Esophagus squamous epithelium (tissue), 5 donors: ENCODE data around the gene FURIN. TPM values are rescaled to one million over a fixed set of nuclear protein-coding genes. Genes with fewer than 3 reads are reported as not detected.

Source experiments
- DNase-seq: peaks from one replicate; lab custom pipeline; 2025; lab: John Stamatoyannopoulos, UW
- H3K27ac ChIP-seq, 4 donors: fragments of 200-600 bp; sonication (generic); one replicate each; pipeline ENCODE4 v1.5.1; 2016 to 2019; ENCODE audit warnings: mild to moderate bottlenecking in 1 of 4
- H3K27me3 ChIP-seq, 4 donors: fragments of 200-600 bp; sonication (generic); 1 replicate in 3 of 4; 2 replicates in 1 of 4; pipeline versions ENCODE4 v1.5.1 to v1.6.0; 2017 to 2021; ENCODE audit warnings: antibody characterized with exemption in 1 of 4
- H3K36me3 ChIP-seq, 3 donors: fragments of 200-600 bp; sonication (generic); one replicate each; pipeline ENCODE4 v1.5.1; 2016 to 2019
- H3K4me1 ChIP-seq, 3 donors: fragments of 200-600 bp; sonication (generic); one replicate each; pipeline ENCODE4 v1.5.1; 2017 to 2019
- H3K4me3 ChIP-seq, 4 donors: fragments of 200-600 bp; sonication (generic); 1 replicate in 3 of 4; 2 replicates in 1 of 4; pipeline ENCODE4 v1.5.1; 2016 to 2019; ENCODE audit warnings: mild to moderate bottlenecking in 2 of 4, moderate library complexity in 1 of 4
- H3K9me3 ChIP-seq, 3 donors: fragments of 200-600 bp; sonication (generic); one replicate each; pipeline ENCODE4 v1.5.1; 2016 to 2019
- POLR2A ChIP-seq, 4 donors: fragments of 450-650 bp; IDR thresholded peaks; one replicate each; pipeline ENCODE4 v1.6.1; 2017; ENCODE audit warnings: antibody characterized with exemption in 4 of 4, mild to moderate bottlenecking in 4 of 4, moderate library complexity in 3 of 4
- WGBS, 2 donors: methylation state at CpG; one replicate each; pipeline ENCODE4 v1.1.5; 2018; 5-methylcytosine and 5-hydroxymethylcytosine counted together
- intact Hi-C: fragments of 100-400 bp; cut with DNase I; formaldehyde crosslinking; loops from one replicate; pipeline ENCODE4 v1.15.0; 2022
- total RNA-seq, 4 donors: library from RNA; depleted of rRNA; stranded (reverse); fragments of >200 nt; gene quantifications; one replicate each; pipeline ENCODE4 v1.1.0, GENCODE V29; 2016
- TF ChIP-seq, protein P1 (sequence below), 6 experiments: fragments of 450-650 bp in 4 of 6; fragments of 200-600 bp in 2 of 6; sonication (generic) in 2 of 6; IDR thresholded peaks; one replicate each; pipeline ENCODE4 v1.5.1; 2016 to 2019; ENCODE audit warnings: antibody characterized with exemption in 6 of 6, mild to moderate bottlenecking in 4 of 6, moderate library complexity in 4 of 6
- donor health status: DM: yes; HTN: yes; CAD: no.

Gene FURIN
- total RNA-seq, 4 donors from 2014 or later: 27.7 to 43.3 (median 38.5) TPM

DNA sequence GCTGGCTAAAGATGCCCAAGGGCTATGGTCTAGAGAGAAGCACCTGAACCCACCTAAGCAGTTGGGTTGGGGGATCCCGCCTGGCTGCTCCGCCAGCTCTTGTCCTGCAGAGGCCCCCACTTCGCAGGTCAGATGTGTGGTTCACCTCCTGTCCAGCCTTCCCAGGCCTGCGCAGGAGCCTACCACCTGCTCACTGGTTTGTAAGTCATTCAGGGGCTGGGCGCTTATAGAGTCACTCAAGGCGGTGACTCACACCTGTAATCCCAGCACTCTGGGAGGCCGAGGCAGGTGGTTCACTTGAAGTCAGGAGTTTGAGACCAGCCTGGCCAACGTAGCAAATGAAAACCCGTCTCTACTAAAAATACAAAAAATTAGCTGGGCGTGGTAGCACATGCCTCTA is 3.9 kb upstream of the FURIN start:
- peaks cover 0 to 9% (median 0%) of the 10 kb centered on the region in 4 donors for H3K27me3 ChIP-seq
- H3K9me3 ChIP-seq: no peaks in the 10 kb centered on the region
- H3K4me3 ChIP-seq: no peak overlapping the region
- H3K36me3 ChIP-seq: no peaks in the 10 kb centered on the region
- WGBS, 2 donors: 58 to 71% methylated on average over 5 to 6 of the region's 10 CpGs
- intact Hi-C loops: no loop called here
- DNase-seq: no peak
- TF ChIP-seq, protein P1, sequence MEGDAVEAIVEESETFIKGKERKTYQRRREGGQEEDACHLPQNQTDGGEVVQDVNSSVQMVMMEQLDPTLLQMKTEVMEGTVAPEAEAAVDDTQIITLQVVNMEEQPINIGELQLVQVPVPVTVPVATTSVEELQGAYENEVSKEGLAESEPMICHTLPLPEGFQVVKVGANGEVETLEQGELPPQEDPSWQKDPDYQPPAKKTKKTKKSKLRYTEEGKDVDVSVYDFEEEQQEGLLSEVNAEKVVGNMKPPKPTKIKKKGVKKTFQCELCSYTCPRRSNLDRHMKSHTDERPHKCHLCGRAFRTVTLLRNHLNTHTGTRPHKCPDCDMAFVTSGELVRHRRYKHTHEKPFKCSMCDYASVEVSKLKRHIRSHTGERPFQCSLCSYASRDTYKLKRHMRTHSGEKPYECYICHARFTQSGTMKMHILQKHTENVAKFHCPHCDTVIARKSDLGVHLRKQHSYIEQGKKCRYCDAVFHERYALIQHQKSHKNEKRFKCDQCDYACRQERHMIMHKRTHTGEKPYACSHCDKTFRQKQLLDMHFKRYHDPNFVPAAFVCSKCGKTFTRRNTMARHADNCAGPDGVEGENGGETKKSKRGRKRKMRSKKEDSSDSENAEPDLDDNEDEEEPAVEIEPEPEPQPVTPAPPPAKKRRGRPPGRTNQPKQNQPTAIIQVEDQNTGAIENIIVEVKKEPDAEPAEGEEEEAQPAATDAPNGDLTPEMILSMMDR (IDR thresholded peaks at IDR 0.05): no peak
- no peak for TF ChIP-seq POLR2A (IDR thresholded peaks at IDR 0.05)
- H3K4me1 ChIP-seq: peaks cover 27 to 86% (median 54%) of the 10 kb centered on the region in 3 donors
- H3K27ac ChIP-seq: peak overlapping the region in 1 of 4 donors; percentile 5

- H3K27me3 ChIP-seq: no peaks in the 10 kb centered on the region
- no peak overlapping the region for H3K4me3 ChIP-seq
- intact Hi-C loops: no loop called here
- no peaks in the 10 kb centered on the region for H3K9me3 ChIP-seq
- DNase-seq: no peak
- TF ChIP-seq, protein P1 (IDR thresholded peaks at IDR 0.05): no peak
- TF ChIP-seq POLR2A (IDR thresholded peaks at IDR 0.05): no peak
- peaks cover 36 to 91% (median 64%) of the 10 kb centered on the region in 3 donors for H3K4me1 ChIP-seq
- 76 to 83% methylated on average over 4 of the region's 4 CpGs for WGBS, 2 donors
- H3K36me3 ChIP-seq: no peaks in the 10 kb centered on the region
- H3K27ac ChIP-seq: no peak overlapping the region
Measured at GRCh38 chr15:90865702-90866101, 2.7 kb upstream of the FURIN start.

GRCh38 chr15:90866161-90866715 is 2.1 kb upstream of the FURIN start:
- H3K4me1 ChIP-seq: peaks cover 37 to 90% (median 62%) of the 10 kb centered on the region in 3 donors
- no peak for DNase-seq
- intact Hi-C loops: no loop called here

GRCh38 chr15:90866800-90867199 is 1.6 kb upstream of the FURIN start:
- no peak for DNase-seq
- TF ChIP-seq, protein P1 (IDR thresholded peaks at IDR 0.05): no peak
- no peak for TF ChIP-seq POLR2A (IDR thresholded peaks at IDR 0.05)
- Histone ChIP-seq H3K9me3 (no peaks in the 10 kb centered on the region), H3K27me3 (no peaks in the 10 kb centered on the region), H3K36me3 (no peaks in the 10 kb centered on the region), H3K4me3 (no peak overlapping the region), H3K27ac (no peak overlapping the region), H3K4me1 (peaks cover 37 to 84% (median 62%) of the 10 kb centered on the region in 3 donors)
- WGBS, 2 donors: 55 to 80% methylated on average over 3 of the region's 3 CpGs
- intact Hi-C loops: no loop called here

More at GRCh38 chr15:90866161-90866715, 2.1 kb upstream of the FURIN start:
- Histone ChIP-seq H3K9me3 (no peaks in the 10 kb centered on the region), H3K27ac (no peak overlapping the region), H3K36me3 (no peaks in the 10 kb centered on the region), H3K4me3 (no peak overlapping the region), H3K27me3 (no peaks in the 10 kb centered on the region)
- WGBS, 2 donors: 39 to 49% methylated on average over 10 to 16 of the region's 16 CpGs
- TF ChIP-seq POLR2A (IDR thresholded peaks at IDR 0.05): no peak
- TF ChIP-seq, protein P1 (IDR thresholded peaks at IDR 0.05): no peak

- Histone ChIP-seq H3K4me3 (no peak overlapping the region), H3K36me3 (no peaks in the 10 kb centered on the region), H3K4me1 (peaks cover 50 to 89% (median 69%) of the 10 kb centered on the region in 3 donors), H3K9me3 (no peaks in the 10 kb centered on the region), H3K27ac (peak overlapping the region; percentile 87 to 97 (median 96)), H3K27me3 (no peaks in the 10 kb centered on the region)
- TF ChIP-seq, protein P1 (IDR thresholded peaks at IDR 0.05): no peak
- no peak for TF ChIP-seq POLR2A (IDR thresholded peaks at IDR 0.05)
- intact Hi-C loops: no loop called here
- no peak for DNase-seq
Measured at GRCh38 chr15:90869140-90869541, 753 bp downstream of the FURIN start.
